GM12878 (cell line): ENCODE data around the gene JUN. TPM values are rescaled to one million over a fixed set of nuclear protein-coding genes. Genes with fewer than 3 reads are reported as not detected.

Source experiments
- ATAC-seq: fragments of 200-7000 bp; cut with Tn5 transposase; 3 replicates; pipeline ENCODE4 v1.9.1; 2020; ENCODE audit warnings: mild to moderate bottlenecking, moderate library complexity
- BruUV-seq: library from RNA; stranded (reverse); fragments of 400-500 nt; replicated peaks from 2 replicates; lab custom pipeline; 2021; lab: Mats Ljungman, UMichigan
- CTCF ChIA-PET: fragments of 300-600 bp; sonication (Branson Sonifier 250); formaldehyde crosslinking; extraction: SDS; loops from one replicate; lab custom pipeline; 2021; ENCODE audit warnings: inconsistent platforms; lab: Yijun Ruan, JAX
- POLR2A ChIA-PET: fragments of 350-600 bp; formaldehyde crosslinking; extraction: SDS; loops from one replicate; lab custom pipeline; 2021; ENCODE audit warnings: inconsistent platforms; lab: Charles Lee
- RAD21 ChIA-PET: fragments of 300-600 bp; sonication (Branson Sonifier 250); formaldehyde crosslinking; loops from one replicate; lab custom pipeline; 2023; ENCODE audit warnings: antibody characterized with exemption; ENCODE audit not compliant: unreplicated experiment; lab: Charles Lee
- SMC1A ChIA-PET: fragments of 300-600 bp; sonication (Branson Sonifier 250); formaldehyde crosslinking; loops from one replicate; lab custom pipeline; 2023; ENCODE audit not compliant: unreplicated experiment, uncharacterized antibody; lab: Charles Lee
- DNase-seq: peaks from one replicate; pipeline ENCODE4 v3.0.0-alpha.2; 2011; ENCODE audit warnings: low read depth, low spot score
- FAIRE-seq: peaks from 3 replicates; lab custom pipeline; 2011; peaks lifted over from hg19 to GRCh38; lab: Jason Lieb, UNC
- H2AFZ ChIP-seq: 2 replicates; pipeline ENCODE4 v1.6.0; 2011; ENCODE audit warnings: low read depth, low read length, control low read depth; ENCODE audit not compliant: control insufficient read depth
- H3K27ac ChIP-seq: 2 replicates; pipeline ENCODE4 v1.5.1; 2011; ENCODE audit warnings: control low read depth; ENCODE audit not compliant: control insufficient read depth, insufficient read depth
- H3K27me3 ChIP-seq, 2 experiments: replicated peaks in 1 of 2; 2 replicates each; pipeline versions ENCODE4 v1.6.0 to v1.6.1; 2011; ENCODE audit warnings: low read length in 1 of 2; ENCODE audit not compliant: control insufficient read depth in 2 of 2, insufficient read depth in 2 of 2
- H3K36me3 ChIP-seq, 2 experiments: 2 replicates each; pipeline ENCODE4 v1.5.1; 2011; ENCODE audit warnings: low read length in 1 of 2; ENCODE audit not compliant: control insufficient read depth in 2 of 2, insufficient read depth in 2 of 2
- H3K4me1 ChIP-seq: 2 replicates; pipeline ENCODE4 v1.6.1; 2011; ENCODE audit warnings: mild to moderate bottlenecking, low read length, moderate library complexity, mixed read lengths; ENCODE audit not compliant: control insufficient read depth, insufficient read depth
- H3K4me2 ChIP-seq: 2 replicates; pipeline ENCODE4 v1.6.0; 2011; ENCODE audit warnings: control low read depth; ENCODE audit not compliant: control insufficient read depth, insufficient read depth
- H3K4me3 ChIP-seq: fragments of 200-600 bp; sonication (generic); 2 replicates; pipeline ENCODE4 v1.5.1; 2016
- H3K79me2 ChIP-seq: 2 replicates; pipeline ENCODE4 v1.6.0; 2011; ENCODE audit warnings: low read length; ENCODE audit not compliant: control insufficient read depth, insufficient read depth
- H3K9ac ChIP-seq: 2 replicates; pipeline ENCODE4 v1.8.0; 2011; ENCODE audit warnings: low read length, control low read depth, mixed read lengths; ENCODE audit not compliant: control insufficient read depth, insufficient read depth
- H3K9me3 ChIP-seq: replicated peaks from 3 replicates; pipeline ENCODE4 v1.5.1; 2011; ENCODE audit warnings: mild to moderate bottlenecking, low read length; ENCODE audit not compliant: control insufficient read depth, insufficient read depth
- H4K20me1 ChIP-seq: 2 replicates; pipeline ENCODE4 v1.6.0; 2011; ENCODE audit not compliant: control insufficient read depth, insufficient read depth
- JUNB ChIP-seq: IDR thresholded peaks from 2 replicates; pipeline ENCODE4 v1.6.1; 2016; ENCODE audit warnings: antibody characterized with exemption, mild to moderate bottlenecking
- PBX3 ChIP-seq: IDR thresholded peaks from 2 replicates; pipeline ENCODE4 v1.6.1; 2011; ENCODE audit warnings: mild to moderate bottlenecking, low read depth, low read length, moderate library complexity; ENCODE audit not compliant: insufficient replicate concordance
- WGBS: methylation state at CpG from one replicate; pipeline ENCODE4 v1.1.6; 2016; ENCODE audit warnings: low lambda C conversion rate; ENCODE audit not compliant: insufficient replicate concordance, insufficient coverage; ENCODE audit errors: missing lambda C conversion rate; 5-methylcytosine and 5-hydroxymethylcytosine counted together
- in situ Hi-C: fragments of 300-500 bp; cut with MboI; formaldehyde crosslinking; loops from 9 replicates; pipeline ENCODE4 v1.14.3; 2018; ENCODE audit warnings: mixed read lengths
- intact Hi-C: fragments of 100-400 bp; cut with micrococcal nuclease; formaldehyde crosslinking; loops from one replicate; pipeline ENCODE4 v1.14.2; 2022; ENCODE audit not compliant: unreplicated experiment
- polyA plus RNA-seq, 11 experiments: library from polyadenylated mRNA; depleted of rRNA in 4 of 11; unstranded in 6 of 11; stranded (reverse) in 5 of 11; fragments of >200 nt; fragmentation: Nextera tagmentation in 4 of 11; fragmentation: Illumina TruSeq in 1 of 11; extraction: Ambion mirVana in 4 of 11; extraction: Trizol in 1 of 11; gene quantifications; 1 replicate in 1 of 11; 2 replicates in 10 of 11; pipeline versions ENCODE4 v1.2.1 to v1.2.3, GENCODE V29; 2011 to 2016; ENCODE audit warnings: inconsistent platforms in 2 of 11, missing spikeins in 2 of 11, low read depth in 1 of 11
- total RNA-seq, 4 experiments: library from RNA; depleted of rRNA in 3 of 4; stranded (reverse); fragments of >200 nt in 3 of 4; fragmentation: Illumina TruSeq in 1 of 4; extraction: Trizol in 1 of 4; gene quantifications; 2 replicates each; pipeline versions ENCODE4 v1.2.1 to v1.2.3, GENCODE V29; 2013 to 2021

Gene JUN
- total and polyA plus RNA-seq, 10 of the 15 experiments (the other 5 are each of a cell fraction or from before 2014, with no cell fraction given) = 0.18 to 8.4 (median 2.8) TPM

- Histone ChIP-seq H3K4me3 (no peak overlapping the region), H2AFZ (no peak overlapping the region), H3K9me3 (no peaks in the 10 kb centered on the region; the same call in 2 of the 3 replicates), H3K4me1 (peaks cover 10% of the 10 kb centered on the region), H4K20me1 (no peaks in the 10 kb centered on the region; the same call in 1 of the 2 replicates), H3K27ac (no peak overlapping the region), H3K4me2 (no peak overlapping the region), H3K36me3 (no peaks in the 10 kb centered on the region), H3K9ac (no peak overlapping the region), H3K79me2 (no peaks in the 10 kb centered on the region), H3K27me3 (peaks cover 0 to 3% of the 10 kb centered on the region in 2 experiments; a peak in 2 of 4 replicates)
- BruUV-seq = no TSS peak
- DNase-seq = no peak
- FAIRE-seq = no peak
- in situ Hi-C loops (no loop called here), intact Hi-C loops (no loop called here)
- ChIA-PET POLR2A (no interaction called here), RAD21 (interaction anchor here (0.6 kb wide), 1 partner anchor 28 kb away, joined by 3 read pairs; no protein-coding TSS in a partner anchor), SMC1A (interaction anchor here (0.5 kb wide), 1 partner anchor 66 kb away, joined by 3 read pairs; no protein-coding TSS in a partner anchor), CTCF (interaction anchor here (0.5 to 1.7 kb wide), 6 partner anchors 9 to 990 kb away, joined by 3 to 5 read pairs (median 3); no protein-coding TSS in a partner anchor)
- TF ChIP-seq PBX3 = no peak
- TF ChIP-seq JUNB = 0 out of 2 replicates have a peak, but pooled peaks have one; percentile 14
- 6% methylated on average over 9 of the region's 9 CpGs for WGBS
- no peak for ATAC-seq
Measured at GRCh38 chr1:58769809-58770320, 14.0 kb downstream of the JUN start.
